GM18499 (cell line): Measurements from ENCODE around the gene ENOX2.

Source experiments
- ATAC-seq: cut with Tn5 transposase; IDR thresholded peaks from one replicate; pipeline ENCODE4 v1.9.1; 2021; ENCODE audit warnings: moderate number of reproducible peaks; ENCODE audit not compliant: insufficient read depth, unreplicated experiment

Gene ENOX2

DNA sequence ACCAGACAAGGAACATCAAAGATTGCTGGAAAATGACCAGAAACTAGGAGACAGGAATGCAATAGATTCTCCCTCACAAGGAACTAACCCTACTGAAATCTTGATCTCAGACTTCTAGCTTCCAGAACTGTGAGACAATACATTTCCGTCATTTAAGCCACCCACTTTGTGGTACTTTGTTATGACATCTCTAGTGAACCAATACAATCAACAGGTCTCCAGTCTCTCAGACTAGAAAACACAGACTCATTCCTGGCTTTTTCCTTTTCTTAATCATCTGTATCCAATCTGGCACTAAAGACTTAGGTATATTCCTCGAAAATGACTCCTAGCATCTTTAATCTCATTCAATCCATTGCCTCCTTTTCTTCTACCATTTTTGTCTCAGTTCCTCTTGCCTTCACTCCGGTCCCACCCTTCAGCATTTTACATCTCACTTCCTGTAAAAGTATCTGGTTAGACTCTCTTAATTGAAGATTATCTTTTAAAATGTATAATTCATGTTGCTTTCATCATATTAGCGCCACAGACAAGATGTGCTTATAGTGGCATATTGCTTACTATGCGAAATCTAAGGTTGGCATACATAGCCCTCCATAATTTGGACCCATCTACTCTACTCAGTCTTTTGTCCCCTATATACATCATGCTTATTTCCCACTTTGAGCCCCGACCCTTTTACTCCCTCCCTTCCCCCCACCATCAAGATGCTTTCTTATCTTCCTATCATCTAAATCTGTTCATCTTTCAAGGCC is 250.0 kb downstream of the ENOX2 start:
- ATAC-seq = no peak

DNA sequence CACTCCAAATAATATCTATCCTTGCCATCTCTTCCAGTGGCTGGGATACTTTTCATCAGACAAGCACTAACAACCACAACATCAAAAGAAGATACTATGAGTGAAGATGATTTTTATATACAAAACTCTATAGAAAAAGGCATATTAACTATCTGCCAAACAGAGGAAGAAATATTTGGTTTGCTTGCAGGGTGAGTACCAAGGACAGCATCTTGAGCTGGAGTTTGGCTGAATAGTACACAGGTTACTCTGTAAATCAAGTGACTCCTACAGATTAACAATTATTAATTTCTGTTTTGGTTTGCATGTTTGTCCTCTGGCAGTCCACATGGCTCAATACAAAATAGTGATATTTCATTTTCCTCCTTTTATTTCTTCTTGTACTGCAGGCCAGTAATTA is 253.3 kb downstream of the ENOX2 start:
- ATAC-seq = no peak

DNA sequence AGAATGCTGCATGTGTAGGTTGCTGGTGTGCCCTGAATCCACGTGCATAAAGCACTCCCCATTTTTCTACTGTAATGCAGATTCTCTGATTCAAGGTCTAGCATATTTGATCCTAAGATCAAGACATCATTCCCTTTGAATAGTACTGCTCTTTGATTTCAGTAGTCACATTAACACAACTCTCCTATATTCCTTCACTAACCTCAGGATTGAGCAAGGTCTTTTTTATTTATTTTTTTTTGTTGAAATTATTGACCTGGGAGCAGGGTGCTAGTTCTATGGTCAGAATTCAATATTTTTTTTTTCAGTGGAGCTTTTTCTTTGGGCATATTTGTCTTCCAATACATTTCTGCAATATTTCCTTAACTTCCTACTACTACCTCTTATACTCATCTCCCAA is 255.5 kb downstream of the ENOX2 start:
- ATAC-seq = no peak

DNA sequence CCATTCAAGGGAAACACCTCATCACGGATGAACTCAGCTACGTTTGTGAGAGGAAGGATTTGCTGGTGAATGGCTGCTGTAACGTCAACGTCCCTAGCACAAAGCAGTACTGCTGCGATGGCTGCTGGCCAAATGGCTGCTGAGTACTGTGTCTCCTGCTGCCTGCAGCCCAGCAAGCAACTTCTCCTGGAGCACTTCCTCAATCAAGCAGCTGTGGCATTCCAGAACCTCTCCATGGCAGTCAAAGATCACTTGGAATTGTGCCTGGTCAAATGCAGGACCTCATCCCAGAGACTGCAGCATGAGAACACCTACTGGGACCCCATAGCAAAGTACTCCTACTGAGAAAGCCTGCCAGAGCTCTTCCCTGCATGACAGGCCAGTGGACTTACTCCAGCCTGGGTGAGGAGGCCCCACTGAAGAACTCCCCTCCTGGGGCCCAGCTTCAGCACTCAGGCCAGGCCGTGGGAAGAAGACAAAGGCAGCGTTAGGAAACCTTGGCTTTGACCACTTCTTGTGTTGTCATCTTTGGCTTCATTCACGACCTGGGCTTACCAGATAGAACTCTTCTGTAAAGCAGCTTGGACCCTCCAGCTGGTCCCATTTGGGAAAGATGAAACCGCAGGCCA is 256.9 kb downstream of the ENOX2 start:
- no peak for ATAC-seq

DNA sequence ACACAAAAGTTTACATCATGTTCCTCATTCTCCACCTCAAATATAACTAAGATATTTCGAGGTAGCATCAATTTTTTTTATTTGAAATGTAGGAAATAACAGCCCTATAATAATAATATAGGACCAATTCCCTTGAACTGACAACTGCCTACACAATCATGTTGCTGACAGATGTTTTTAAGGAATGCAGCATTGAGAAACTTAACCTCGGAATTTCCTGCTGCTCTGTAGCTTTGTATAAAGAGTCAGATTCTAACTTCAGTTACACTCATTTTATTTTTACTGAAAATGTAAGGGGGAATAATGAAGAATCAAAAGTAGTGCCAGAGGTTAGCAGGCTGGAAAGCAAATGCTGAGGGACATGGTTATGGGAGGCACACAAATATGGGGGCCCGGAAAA is 265.4 kb downstream of the ENOX2 start:
- no peak for ATAC-seq

DNA sequence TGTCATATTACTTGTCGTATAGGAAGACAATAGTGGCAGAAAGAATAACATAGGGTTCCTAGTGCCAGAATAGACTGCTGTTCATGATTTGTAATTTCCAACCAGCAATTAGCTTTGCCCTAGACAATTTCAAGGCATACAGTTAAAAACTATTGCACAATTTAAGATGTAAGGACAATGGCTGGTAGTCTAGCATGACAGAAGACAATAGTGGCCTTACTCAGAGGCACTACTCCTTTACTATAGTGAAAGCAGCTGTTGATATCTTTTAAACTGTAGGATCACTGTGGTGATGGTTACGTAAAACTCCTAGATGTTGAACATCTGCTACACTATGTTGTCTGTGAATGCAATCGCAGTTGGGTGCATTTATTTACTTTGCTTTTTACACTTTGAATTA is 266.7 kb downstream of the ENOX2 start:
- no peak for ATAC-seq

DNA sequence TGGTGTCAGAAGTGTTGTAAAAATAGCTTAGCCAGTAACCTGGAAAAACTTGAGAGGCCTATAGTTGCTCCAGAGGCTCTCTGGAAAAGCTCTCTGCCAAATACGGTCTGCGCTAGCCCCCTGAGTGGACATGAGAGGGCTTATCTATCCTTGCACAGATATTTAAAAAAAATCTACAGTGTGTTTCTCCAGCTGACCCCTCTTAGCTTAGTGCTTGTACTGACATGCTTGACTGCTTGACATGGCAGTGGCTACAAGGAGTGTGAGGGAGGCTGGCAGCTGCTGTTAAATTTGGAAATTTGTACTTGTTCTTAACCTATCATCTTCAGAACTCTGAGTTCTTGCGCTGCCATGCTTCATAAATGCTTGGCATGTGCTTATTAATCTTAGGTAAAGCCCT is 272.0 kb downstream of the ENOX2 start:
- ATAC-seq = no peak

DNA sequence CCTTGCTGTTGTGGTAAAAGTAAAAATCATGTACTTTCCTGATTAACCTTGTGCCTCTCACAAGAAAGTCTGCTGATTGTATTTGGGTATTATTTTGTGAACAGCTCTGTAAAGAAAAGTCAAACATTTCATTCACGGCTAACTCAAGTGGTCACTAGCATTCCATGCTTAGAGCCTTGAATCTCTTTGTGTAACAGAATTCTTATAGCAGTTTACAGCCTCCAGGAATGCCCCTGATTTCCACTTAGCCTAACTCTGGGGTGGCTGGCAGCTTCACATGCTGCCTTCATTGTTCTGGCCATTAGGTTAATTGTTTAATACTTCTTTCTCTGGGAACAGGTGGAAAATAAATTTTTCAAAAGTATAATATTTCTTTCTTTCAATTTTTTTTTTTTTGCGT is 274.5 kb downstream of the ENOX2 start:
- no peak for ATAC-seq

DNA sequence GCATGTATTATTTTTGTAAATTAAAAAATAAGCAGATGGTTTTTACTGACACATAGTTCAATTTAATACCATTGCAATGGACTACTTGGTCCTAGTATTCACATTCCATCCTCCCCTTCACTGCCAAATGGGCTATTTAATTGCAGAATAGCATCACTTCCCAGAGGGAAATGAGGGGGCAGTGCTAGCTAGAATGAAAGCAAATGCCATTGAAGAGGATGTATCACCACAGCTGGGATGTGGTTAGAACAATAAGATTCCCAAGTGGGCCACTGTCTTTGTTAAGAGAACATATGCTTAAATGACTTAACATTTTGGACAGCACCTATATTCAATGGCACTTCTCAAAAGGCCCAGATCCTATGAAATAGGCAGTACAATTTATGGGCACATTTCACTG is 276.5 kb downstream of the ENOX2 start:
- ATAC-seq = no peak

DNA sequence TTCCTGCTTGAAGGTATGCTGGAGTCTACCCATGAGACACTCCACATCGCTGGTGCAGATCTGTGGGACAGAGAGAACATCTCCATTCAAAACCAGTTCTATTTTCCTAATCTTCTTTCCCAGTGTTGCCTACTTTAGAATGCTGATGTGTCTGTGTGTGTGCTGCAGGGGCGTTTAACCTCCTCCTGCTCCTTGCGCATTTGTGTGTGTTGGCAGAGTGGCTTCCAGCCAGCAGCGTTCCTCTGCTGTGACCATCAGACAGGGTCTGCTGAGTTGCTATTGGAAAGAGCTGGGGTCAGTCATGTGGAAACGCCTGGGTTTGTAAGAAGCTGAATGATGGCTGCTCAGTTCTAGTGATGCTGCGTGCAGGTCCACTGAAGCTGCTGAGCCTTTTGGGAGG is 277.6 kb downstream of the ENOX2 start:
- ATAC-seq = no peak

DNA sequence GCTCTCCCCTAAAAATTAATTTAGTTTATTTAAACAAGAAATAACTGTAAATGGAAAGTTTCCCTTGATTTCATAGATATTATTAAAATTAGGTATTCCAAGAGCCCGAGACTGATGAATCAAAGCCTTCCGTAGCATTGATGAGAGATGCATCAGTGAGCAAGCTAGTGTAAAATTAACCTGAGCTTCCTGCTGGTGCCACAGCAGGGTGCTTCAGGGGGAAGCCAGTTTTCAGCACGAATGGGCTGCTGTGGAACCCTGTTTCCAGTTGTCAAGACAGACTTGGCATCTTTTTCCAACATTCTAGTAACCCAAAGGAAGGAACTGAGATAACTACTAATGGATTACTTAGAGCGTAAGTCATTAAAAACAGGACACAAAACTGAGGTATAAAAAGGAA is 279.5 kb downstream of the ENOX2 start:
- no peak for ATAC-seq

DNA sequence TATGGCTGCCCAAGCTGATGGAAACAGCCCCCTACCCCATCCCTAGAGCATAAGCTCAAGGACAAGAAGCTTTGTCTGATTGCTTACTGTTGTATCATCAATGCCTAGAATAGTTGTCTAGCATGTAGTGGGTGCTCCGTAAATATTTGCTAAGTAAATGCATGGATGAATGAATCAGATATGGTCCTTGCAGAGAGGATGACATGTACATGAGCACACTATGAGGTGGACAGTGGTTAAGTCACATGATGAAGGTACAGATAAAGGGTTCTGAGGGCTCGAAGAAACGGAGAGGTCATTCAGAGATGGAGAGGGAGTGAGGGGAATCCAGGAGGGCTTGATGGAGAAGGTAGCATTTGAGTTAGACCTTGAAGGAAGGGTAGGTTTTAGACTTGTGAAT is 287.1 kb downstream of the ENOX2 start:
- ATAC-seq = no peak

DNA sequence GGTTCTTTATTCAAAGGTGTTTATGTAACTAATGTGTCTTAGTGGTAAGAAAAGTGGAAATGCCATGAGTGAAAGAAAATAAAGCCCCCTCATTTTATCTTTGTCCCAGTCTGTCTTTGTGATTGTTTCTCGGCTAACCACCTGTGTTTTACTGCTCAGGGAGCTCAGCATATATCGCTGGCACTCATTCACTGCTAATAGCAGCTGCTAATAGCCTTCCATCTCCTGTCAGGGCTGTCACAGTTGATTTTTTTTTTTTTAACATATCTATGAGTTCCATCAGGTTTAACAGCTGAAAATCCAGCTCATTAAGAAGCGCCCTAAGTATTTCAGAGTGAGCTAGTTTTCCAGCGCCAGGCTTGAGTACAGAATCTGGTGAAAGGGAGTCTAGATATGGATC is 295.6 kb downstream of the ENOX2 start:
- ATAC-seq = no peak

DNA sequence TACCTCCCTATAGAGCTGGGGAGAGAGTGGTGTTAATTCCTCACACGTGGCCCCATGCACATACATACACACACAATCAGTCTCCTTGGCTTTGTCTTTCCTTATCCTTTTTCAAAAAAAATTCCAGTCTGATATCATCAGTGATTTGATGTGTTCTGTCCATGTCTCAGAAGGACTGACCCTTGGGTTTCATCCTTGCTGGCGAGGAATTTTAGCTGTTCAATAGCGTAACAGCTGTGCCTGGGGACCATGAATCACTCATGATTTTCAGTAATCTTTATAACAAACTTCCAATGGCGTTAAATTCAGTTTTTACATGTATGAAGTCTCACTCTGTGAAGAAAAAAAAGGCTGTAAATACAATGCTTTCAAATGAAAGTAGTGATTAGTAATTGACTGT is 296.6 kb downstream of the ENOX2 start:
- ATAC-seq = no peak

DNA sequence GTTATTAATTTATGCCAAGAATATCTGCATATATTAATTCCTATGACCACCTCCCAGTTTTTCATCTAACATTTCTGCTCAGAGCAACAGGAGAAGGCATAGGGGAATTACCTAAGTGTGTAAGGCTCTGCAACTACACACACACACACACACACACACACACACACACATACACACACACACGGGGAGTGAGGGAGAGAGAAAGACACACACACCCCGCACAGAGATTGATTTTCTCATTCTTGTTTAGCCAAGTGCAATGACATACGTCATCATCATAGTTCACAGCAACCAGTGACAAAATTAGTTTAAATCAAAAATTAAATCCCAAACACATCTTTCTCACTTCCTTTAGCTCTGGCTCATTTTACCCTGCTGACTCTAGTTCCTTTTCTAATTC is 298.1 kb downstream of the ENOX2 start:
- ATAC-seq = no peak

DNA sequence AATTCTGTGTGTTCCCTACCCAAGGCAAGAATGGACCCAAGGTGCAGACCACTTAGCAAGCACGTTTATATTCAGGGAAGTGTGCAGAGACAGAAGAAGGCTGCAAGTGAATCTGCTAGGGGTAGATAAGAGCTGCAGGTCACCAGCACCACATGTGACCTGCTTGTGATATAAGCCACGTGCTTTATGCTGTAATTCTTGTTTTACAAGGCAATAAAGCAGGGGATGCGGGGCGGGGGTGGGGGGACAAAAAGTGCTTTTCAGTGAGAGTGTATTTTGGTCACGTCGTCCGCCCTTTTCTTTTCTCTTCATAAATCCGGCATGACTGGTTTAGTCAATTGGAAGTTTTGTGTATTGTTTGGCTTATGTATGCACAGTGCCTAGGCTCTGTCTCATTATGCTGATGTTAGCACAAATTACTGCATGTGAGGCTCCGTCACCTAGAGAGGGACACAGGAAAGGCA is 308.5 kb downstream of the ENOX2 start:
- no peak for ATAC-seq

DNA sequence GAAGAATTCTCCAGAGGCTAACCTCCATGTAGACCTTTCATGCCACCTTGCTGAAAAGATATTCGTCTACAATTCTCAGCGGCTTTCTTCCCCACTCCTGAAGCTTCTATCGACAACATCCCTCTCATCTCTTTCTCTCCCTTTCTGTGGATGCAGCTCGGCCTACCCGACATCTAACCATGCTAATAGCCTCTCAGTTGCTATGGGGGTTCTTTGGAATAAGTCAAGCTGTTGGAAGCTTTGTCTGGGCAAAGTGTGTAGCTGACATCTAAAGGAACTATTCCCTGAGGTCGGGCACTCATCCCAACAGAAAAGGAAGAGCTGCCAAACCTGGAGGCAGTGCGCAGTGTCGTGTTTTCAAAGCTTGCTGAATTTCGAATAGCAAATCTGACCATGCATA is 309.1 kb downstream of the ENOX2 start:
- ATAC-seq = no peak

DNA sequence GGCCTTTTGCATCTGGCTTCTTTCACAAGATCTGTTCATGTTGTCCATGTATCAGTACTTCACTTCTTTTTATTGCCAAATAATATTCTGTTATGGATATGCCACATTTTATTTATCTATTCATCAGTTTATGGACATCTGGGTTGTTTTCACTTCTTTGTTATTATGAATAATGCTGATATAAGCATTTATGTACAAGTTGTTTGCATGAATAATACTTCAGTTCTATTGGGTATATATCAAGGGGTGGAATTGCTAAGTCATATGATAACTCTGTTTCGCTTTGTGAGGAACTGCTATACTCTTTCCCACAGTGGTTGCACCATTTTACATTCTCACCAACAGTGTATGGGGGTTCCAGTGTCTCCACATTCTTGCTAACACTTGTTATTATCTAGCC is 310.8 kb downstream of the ENOX2 start:
- no peak for ATAC-seq

DNA sequence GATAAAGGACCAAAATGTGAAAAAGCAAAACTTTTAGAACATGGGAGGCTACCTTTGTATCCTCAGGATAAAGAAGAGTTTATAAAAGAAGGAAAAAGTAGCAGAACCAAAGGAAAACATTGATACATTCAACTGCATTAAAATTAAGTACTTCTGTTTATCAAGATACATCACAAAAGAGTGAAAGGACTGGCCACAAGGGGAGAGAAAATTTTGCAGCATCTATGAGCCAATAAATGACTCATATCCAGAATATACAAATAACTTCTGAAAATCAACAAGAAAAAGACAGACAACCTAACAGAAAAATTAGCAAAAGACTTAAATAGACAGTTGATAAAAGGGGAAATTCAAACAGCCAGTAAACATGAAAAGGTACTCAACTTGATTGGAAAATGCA is 324.1 kb downstream of the ENOX2 start:
- ATAC-seq = no peak

DNA sequence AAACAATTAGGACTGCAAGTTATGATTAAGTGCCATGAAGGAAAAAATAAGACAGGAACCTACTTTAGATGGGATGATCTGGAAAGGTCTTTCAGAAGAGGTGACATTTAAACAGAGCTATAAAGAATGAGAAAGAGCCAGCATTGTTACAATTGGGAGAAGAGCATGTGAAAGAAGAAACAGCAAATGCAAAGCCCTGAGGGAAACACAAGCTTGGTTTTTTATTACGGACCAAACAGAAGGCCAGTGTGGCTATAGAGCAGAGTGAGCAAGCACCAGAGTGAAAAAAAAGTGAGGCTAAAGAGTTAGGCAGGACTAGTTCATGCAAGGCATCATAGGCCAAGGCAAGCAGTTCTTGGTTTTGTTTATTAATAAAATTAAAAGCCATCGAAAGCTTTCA is 325.6 kb downstream of the ENOX2 start:
- no peak for ATAC-seq

DNA sequence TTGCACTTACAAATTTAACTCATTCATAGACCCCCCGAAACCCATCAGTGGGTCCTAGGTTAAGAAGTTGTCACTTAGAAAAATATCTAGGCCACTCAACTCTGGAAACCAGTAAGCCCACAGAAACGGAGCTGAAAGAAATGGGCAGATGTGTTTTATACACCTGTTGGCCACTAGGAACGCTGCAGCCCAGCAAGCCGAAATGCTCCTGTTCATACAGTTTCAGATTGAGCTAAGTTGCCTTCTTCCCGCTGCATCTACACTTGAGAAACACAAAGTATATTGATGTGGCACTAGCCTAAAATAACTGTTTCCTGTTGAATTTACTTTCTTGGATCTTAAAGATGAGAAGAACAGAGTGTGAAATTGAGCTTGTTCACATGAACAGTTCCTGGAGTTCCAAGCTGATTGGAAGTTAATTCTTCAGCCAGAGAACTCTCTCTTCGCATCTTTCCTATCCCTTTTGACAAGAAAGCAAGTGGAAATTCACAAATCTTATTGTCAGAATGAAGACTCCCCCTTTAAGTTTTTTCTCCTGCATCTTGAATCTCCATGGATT is 327.1 kb downstream of the ENOX2 start:
- ATAC-seq = peak; percentile 65
